Ascending aorta (tissue), 2 donors: Measurements from ENCODE around the gene ASZ1. TPM values are rescaled to one million over a fixed set of nuclear protein-coding genes. Genes with fewer than 3 reads are reported as not detected.

ENCODE experiments used
- DNase-seq, 2 donors: peaks; one replicate each; pipeline ENCODE4 v3.0.0-alpha.2; 2019; ENCODE audit warnings: low spot score in 2 of 2
- H3K27ac ChIP-seq, 2 donors: fragments of 200-600 bp; sonication (generic); one replicate each; pipeline ENCODE4 v1.5.1; 2016 to 2017; ENCODE audit warnings: mild to moderate bottlenecking in 1 of 2
- H3K27me3 ChIP-seq: fragments of 200-600 bp; sonication (generic); one replicate; pipeline ENCODE4 v1.5.1; 2017
- H3K36me3 ChIP-seq, 2 donors: fragments of 200-600 bp; sonication (generic); one replicate each; pipeline ENCODE4 v1.5.1; 2016
- H3K4me1 ChIP-seq, 2 donors: fragments of 200-600 bp; sonication (generic); one replicate each; pipeline ENCODE4 v1.5.1; 2016 to 2017; ENCODE audit warnings: mild to moderate bottlenecking in 1 of 2
- H3K4me3 ChIP-seq, 2 donors: fragments of 200-600 bp; sonication (generic); one replicate each; pipeline ENCODE4 v1.5.1; 2016 to 2017; ENCODE audit warnings: mild to moderate bottlenecking in 1 of 2
- H3K9me3 ChIP-seq, 2 donors: fragments of 200-600 bp; sonication (generic); one replicate each; pipeline ENCODE4 v1.5.1; 2016
- intact Hi-C: fragments of 100-400 bp; cut with DNase I; formaldehyde crosslinking; loops from one replicate; pipeline ENCODE4 v1.15.1; 2023
- total RNA-seq: library from RNA; depleted of rRNA; stranded (reverse); fragments of >200 nt; gene quantifications from one replicate; pipeline ENCODE4 v1.1.0, GENCODE V29; 2016
- TF ChIP-seq, protein P1 (sequence below), 3 experiments: fragments of 200-600 bp in 2 of 3; fragments of 450-650 bp in 1 of 3; sonication (generic) in 2 of 3; IDR thresholded peaks; one replicate each; pipeline ENCODE4 v1.5.1; 2016 to 2019; ENCODE audit warnings: antibody characterized with exemption in 3 of 3, mild to moderate bottlenecking in 1 of 3, moderate library complexity in 1 of 3

ASZ1 gene
- total RNA-seq, 1 donor from 2014 or later: not detected

GRCh38 chr7:117386110-117386706 lies 41.1 kb downstream of the ASZ1 start:
- TF ChIP-seq, protein P1, sequence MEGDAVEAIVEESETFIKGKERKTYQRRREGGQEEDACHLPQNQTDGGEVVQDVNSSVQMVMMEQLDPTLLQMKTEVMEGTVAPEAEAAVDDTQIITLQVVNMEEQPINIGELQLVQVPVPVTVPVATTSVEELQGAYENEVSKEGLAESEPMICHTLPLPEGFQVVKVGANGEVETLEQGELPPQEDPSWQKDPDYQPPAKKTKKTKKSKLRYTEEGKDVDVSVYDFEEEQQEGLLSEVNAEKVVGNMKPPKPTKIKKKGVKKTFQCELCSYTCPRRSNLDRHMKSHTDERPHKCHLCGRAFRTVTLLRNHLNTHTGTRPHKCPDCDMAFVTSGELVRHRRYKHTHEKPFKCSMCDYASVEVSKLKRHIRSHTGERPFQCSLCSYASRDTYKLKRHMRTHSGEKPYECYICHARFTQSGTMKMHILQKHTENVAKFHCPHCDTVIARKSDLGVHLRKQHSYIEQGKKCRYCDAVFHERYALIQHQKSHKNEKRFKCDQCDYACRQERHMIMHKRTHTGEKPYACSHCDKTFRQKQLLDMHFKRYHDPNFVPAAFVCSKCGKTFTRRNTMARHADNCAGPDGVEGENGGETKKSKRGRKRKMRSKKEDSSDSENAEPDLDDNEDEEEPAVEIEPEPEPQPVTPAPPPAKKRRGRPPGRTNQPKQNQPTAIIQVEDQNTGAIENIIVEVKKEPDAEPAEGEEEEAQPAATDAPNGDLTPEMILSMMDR (IDR thresholded peaks at IDR 0.05): no peak
- DNase-seq: no peak
- Histone ChIP-seq H3K27me3 (no peaks in the 10 kb centered on the region), H3K4me3 (no peak overlapping the region), H3K36me3 (no peaks in the 10 kb centered on the region), H3K4me1 (no peaks in the 10 kb centered on the region), H3K9me3 (peaks cover 0 to 8% of the 10 kb centered on the region in 2 donors), H3K27ac (no peak overlapping the region)
- intact Hi-C loops: loop anchor here (2.0 to 10.0 kb wide), 2 partner anchors 173 to 451 kb away; no protein-coding TSS in a partner anchor

DNA sequence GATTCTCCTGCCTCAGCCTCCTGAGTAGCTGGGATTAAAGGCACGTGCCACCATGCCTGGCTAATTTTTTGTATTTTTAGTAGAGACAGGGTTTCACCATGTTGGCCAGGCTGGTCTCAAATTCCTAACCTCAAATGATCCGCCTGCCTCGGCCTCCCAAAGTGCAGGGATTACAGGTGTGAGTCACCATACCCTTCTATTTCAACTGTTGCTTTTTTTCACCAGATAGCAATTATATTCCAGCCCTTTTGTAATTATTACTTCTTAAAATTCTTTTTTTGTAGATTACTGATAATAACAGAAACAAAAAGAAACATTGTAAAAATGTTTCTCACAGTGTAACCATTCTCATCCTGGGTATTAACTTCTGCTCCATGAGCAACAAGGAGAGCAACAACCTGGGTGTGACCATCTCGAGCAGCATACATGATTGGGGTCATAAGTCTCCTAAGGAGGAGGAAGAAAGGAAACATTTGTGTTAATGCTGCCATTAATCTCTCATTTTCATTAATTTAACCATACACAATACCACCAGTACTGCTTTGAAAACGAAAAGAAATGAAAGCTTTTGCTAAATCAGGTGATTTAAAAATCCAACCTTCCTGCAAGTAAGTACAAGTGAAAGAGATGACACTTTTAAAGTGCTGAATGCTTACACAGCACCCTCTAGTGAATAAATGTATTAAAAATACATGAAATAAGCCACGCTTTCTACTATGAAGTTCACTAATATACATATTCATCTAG lies 41.8 kb downstream of the ASZ1 start:
- no peaks in the 10 kb centered on the region for H3K4me1 ChIP-seq
- no peak overlapping the region for H3K27ac ChIP-seq
- H3K27me3 ChIP-seq: no peaks in the 10 kb centered on the region
- intact Hi-C loops: loop anchor here (2.0 to 10.0 kb wide), 2 partner anchors 173 to 451 kb away; no protein-coding TSS in a partner anchor
- TF ChIP-seq, protein P1 (IDR thresholded peaks at IDR 0.05): peak in 2 of 3 experiments; percentile 20 to 52
- no peaks in the 10 kb centered on the region for H3K36me3 ChIP-seq
- H3K4me3 ChIP-seq: no peak overlapping the region
- no peak for DNase-seq
- H3K9me3 ChIP-seq: peaks cover 0 to 8% of the 10 kb centered on the region in 2 donors

DNA sequence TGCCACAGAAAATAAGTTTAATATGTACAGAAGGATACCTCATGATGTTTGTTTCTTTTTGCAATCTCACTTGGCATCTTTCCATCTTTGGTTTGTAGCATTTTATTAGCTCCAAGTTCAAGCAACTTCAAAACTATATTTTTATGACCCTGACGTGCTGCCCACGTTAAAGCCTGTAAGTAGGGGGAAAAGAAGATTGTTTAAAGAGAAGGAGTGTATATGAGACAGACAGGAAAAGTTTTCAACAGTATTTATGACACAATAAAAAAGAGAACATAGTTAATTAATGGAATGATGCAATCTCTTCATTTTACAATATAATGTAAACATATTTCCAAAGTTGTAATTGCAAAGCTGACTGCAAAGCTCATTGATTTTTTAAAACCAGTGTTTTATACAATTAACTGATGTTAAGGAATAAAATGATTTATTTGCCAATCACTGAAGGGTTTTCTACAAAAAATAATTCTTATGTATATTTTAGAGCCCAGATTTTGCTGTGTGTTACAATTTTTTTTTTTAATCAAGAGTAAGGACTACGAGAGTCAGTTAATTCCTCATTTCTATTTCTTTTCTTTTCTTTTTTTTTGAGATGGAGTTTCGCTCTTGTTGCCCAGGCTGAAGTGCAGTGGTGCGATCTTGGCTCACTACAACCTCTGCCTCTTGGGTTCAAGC lies 42.5 kb downstream of the ASZ1 start:
- Histone ChIP-seq H3K27ac (no peak overlapping the region), H3K36me3 (no peaks in the 10 kb centered on the region), H3K4me3 (no peak overlapping the region), H3K9me3 (peaks cover 0 to 8% of the 10 kb centered on the region in 2 donors), H3K4me1 (no peaks in the 10 kb centered on the region), H3K27me3 (no peaks in the 10 kb centered on the region)
- intact Hi-C loops: loop anchor here (10.0 kb wide), 1 partner anchor 450 kb away; no protein-coding TSS in a partner anchor
- TF ChIP-seq, protein P1 (IDR thresholded peaks at IDR 0.05): no peak
- no peak for DNase-seq

DNA sequence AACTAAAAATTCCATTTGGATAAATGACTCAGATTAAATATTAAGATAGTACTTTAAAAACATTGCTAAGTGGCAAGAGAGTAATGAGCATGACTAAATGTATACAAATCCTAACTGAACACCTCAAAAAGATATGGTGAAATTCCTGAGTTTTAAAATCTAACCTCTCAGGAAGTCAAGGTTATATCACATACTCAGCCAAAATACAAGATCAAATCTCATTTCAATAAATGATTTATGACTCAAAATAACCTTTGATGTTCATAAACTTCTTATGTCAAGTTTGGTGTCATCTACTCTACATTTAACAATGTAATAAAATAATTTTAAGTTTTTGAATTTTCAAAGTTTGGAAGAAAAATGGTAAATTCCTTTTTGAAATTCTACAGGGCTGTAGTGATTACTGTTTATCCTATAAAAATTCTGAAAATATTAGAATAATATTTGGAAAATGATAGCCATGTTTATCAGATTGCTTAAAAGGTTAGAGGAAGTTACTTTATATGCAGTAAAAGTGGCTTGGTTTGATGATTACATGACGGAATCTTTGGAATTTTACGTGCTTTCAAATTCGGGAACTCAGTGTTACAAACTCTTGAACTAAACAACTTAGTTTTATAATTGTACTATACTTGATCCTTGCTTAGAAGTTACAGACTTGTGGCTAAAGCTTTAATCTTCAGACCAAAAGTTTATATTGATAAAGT lies 43.7 kb downstream of the ASZ1 start:
- TF ChIP-seq, protein P1 (IDR thresholded peaks at IDR 0.05): no peak
- Histone ChIP-seq H3K9me3 (peaks cover 0 to 6% of the 10 kb centered on the region in 2 donors), H3K36me3 (no peaks in the 10 kb centered on the region), H3K27me3 (no peaks in the 10 kb centered on the region), H3K4me1 (no peaks in the 10 kb centered on the region), H3K27ac (no peak overlapping the region), H3K4me3 (no peak overlapping the region)
- no peak for DNase-seq
- intact Hi-C loops: loop anchor here (10.0 kb wide), 1 partner anchor 449 kb away; no protein-coding TSS in a partner anchor

DNA sequence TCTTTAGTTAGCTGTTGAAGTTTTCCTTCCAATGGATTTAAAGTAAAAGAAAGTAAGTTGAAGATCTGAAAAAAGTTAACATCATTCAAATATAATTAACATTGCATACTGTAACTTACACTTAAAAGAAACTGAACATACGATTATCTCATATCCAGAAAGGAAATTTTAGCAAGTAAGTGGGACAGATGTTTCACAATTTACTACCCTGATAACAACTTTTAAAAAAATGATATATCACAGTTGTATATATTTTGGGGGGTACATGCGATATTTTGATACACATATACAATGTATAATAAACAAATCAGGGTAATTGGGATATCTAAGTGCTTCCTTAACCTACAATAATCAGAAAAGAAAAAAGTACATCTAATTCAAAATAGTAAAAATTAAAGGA lies 44.2 kb downstream of the ASZ1 start:
- Histone ChIP-seq H3K27ac (no peak overlapping the region), H3K4me3 (no peak overlapping the region), H3K9me3 (peaks cover 0 to under 1% of the 10 kb centered on the region in 2 donors), H3K36me3 (no peaks in the 10 kb centered on the region), H3K27me3 (no peaks in the 10 kb centered on the region), H3K4me1 (no peaks in the 10 kb centered on the region)
- no peak for DNase-seq
- TF ChIP-seq, protein P1 (IDR thresholded peaks at IDR 0.05): no peak
- intact Hi-C loops: loop anchor here (10.0 kb wide), 1 partner anchor 448 kb away; no protein-coding TSS in a partner anchor
